ENCODE results near the gene OR8A1. TPM values are rescaled to one million over a fixed set of nuclear protein-coding genes. Genes with fewer than 3 reads are reported as not detected.

The OR8A1 gene
- total and polyA plus RNA-seq, 2 of the 4 experiments (the other 2 are of a cell fraction) = not detected

- H3K23ac ChIP-seq (ENCODE audit: low read depth, low read length) = no peak overlapping the region
- dilution Hi-C loops (cut with HindIII; ENCODE audit: low sequenced_read_pairs, unreplicated experiment) = no loop called here
- no peak overlapping the region for H2BK20ac ChIP-seq (ENCODE audit: low read depth, low read length)
- no peak overlapping the region for H2AFZ ChIP-seq (replicated peaks; ENCODE audit: low read length, poor library complexity)
- no peaks in the 10 kb centered on the region for H3K79me1 ChIP-seq (ENCODE audit: low read depth in 1 of 2, low read length in 2 of 2)
- no peak overlapping the region for H3K18ac ChIP-seq (ENCODE audit: low read depth, low read length)
- no peak for TF ChIP-seq RCOR1 (IDR thresholded peaks at IDR 0.05; ENCODE audit: insufficient replicate concordance, low read length)
- TF ChIP-seq SMC3 (IDR thresholded peaks at IDR 0.05; ENCODE audit: low read depth, low read length) = no peak
- TF ChIP-seq RAD21 (IDR thresholded peaks at IDR 0.05; ENCODE audit: low read length) = no peak
- TF ChIP-seq CHD1 (IDR thresholded peaks at IDR 0.05; ENCODE audit: low read depth, low read length) = no peak
- no peak for TF ChIP-seq CTCF (conservative IDR thresholded peaks at IDR 0.05; ENCODE audit: low read depth, low read length)
- TF ChIP-seq MAFK (IDR thresholded peaks at IDR 0.05; ENCODE audit: low read depth, low read length) = no peak
- no peak for TF ChIP-seq NFE2L2 (IDR thresholded peaks at IDR 0.05; ENCODE audit: low read depth, low read length)
- ATAC-seq (ENCODE audit: low read depth) (no peak), DNase-seq (no peak)
- H3K9ac ChIP-seq (ENCODE audit: low read depth, low read length) = no peak overlapping the region
- CTCF ChIA-PET = interaction anchor here (0.5 to 0.6 kb wide), 2 partner anchors 103 to 111 kb away, joined by 3 read pairs; no protein-coding TSS in a partner anchor
- no peak overlapping the region for H2AK5ac ChIP-seq (ENCODE audit: low read depth, low read length)
- no peak overlapping the region for H2BK120ac ChIP-seq (ENCODE audit: low read depth, low read length)
- H4K20me1 ChIP-seq (ENCODE audit: insufficient read depth, low read length) = no peaks in the 10 kb centered on the region
- H3K27ac ChIP-seq (ENCODE audit: insufficient read depth, low read length) = no peak overlapping the region
- BruUV-seq (replicated peaks) = no TSS peak
- H4K8ac ChIP-seq (ENCODE audit: low read depth in 2 of 2, low read length in 2 of 2) = no peak overlapping the region
- no peak overlapping the region for H4K5ac ChIP-seq (ENCODE audit: low read depth, low read length)
- H3K14ac ChIP-seq (replicated peaks; ENCODE audit: low read depth, low read length) = no peak overlapping the region
- POLR2A ChIA-PET (ENCODE audit: unreplicated experiment) = no interaction called here
- peaks cover 33% of the 10 kb centered on the region for H3K27me3 ChIP-seq (ENCODE audit: control insufficient read depth, insufficient read depth, low read length)
- no peaks in the 10 kb centered on the region for H3K36me3 ChIP-seq (ENCODE audit: control insufficient read depth, insufficient read depth, low read length)
- no CpG with 5 or more reads among the region's 2 CpGs for WGBS, 2 experiments (ENCODE audit: extremely low coverage in 2 of 2, insufficient read length in 1 of 2)
- H3K9me3 ChIP-seq (ENCODE audit: control insufficient read depth, insufficient read depth, low read length) = no peaks in the 10 kb centered on the region
- no peak overlapping the region for H3K4me2 ChIP-seq (ENCODE audit: low read depth, low read length)
- H3K4me1 ChIP-seq (ENCODE audit: control insufficient read depth, insufficient read depth, low read length) = no peaks in the 10 kb centered on the region
- H2BK15ac ChIP-seq (ENCODE audit: low read depth, low read length) = no peak overlapping the region
- no peak overlapping the region for H4K91ac ChIP-seq (ENCODE audit: insufficient read depth, low read depth, low read length)
- intact Hi-C loops (cut with micrococcal nuclease) = no loop called here
- in situ Hi-C loops (cut with MboI; ENCODE audit: low sequenced_read_pairs) = loop anchor here (25.0 kb wide), 1 partner anchor 520 kb away; no protein-coding TSS in a partner anchor
- H2BK5ac ChIP-seq (ENCODE audit: low read depth, low read length, poor library complexity, severe bottlenecking) = no peak overlapping the region
- H2AK9ac ChIP-seq (replicated peaks; ENCODE audit: low read depth, low read length, poor library complexity) = no peak overlapping the region
- H3K9me1 ChIP-seq (ENCODE audit: insufficient read depth, low read length) = no peaks in the 10 kb centered on the region
- no peak overlapping the region for H3K56ac ChIP-seq (ENCODE audit: extremely low read depth, insufficient read depth, low read length)
- H3K4ac ChIP-seq (ENCODE audit: low read depth, low read length) = no peak overlapping the region
- H3K4me3 ChIP-seq (ENCODE audit: insufficient read depth, low read depth, low read length) = no peak overlapping the region
Measured at GRCh38 chr11:124582565-124582964, 12.8 kb downstream of the OR8A1 start.
